HG03064 (cell line): ENCODE data around the gene IL10RB.
"Not testable (repeated sequence)": the region's sequence is repeated elsewhere in the genome, so short reads cannot be mapped to it uniquely, and the experiment has no call there.

ENCODE experiments used
- ATAC-seq: cut with Tn5 transposase; IDR thresholded peaks from one replicate; pipeline ENCODE4 v1.9.1; 2021; ENCODE audit warnings: low read depth; ENCODE audit not compliant: unreplicated experiment

The IL10RB gene

GRCh38 chr21:33266050-33266788, at the start of gene IL10RB:
TSS of gene IL10RB (plus strand) at chr21:33266367. CDS start at chr21:33266466, 99 bp downstream.
- no peak for ATAC-seq

- no peak for ATAC-seq
These were observed 49.0 kb upstream of the IL10RB start for GRCh38 chr21:33217138-33217520.

GRCh38 chr21:33219300-33219699, 46.9 kb upstream of the IL10RB start:
- ATAC-seq: no peak

- no peak for ATAC-seq
These were observed 46.2 kb upstream of the IL10RB start for GRCh38 chr21:33219954-33220353.

GRCh38 chr21:33225376-33225775, 40.8 kb upstream of the IL10RB start:
- ATAC-seq: not testable (repeated sequence)

- ATAC-seq: no peak
These were observed 37.7 kb upstream of the IL10RB start for GRCh38 chr21:33228455-33228854.

- ATAC-seq: no peak
These were observed 36.9 kb upstream of the IL10RB start for GRCh38 chr21:33229099-33229783.

- peak; percentile 60 for ATAC-seq
These were observed 36.2 kb upstream of the IL10RB start, which contains the start of gene IFNAR2 for GRCh38 chr21:33229784-33230544. TSS of gene IFNAR2 (plus strand) at chr21:33229938. CDS start at chr21:33241923, 11,985 bp downstream.

- ATAC-seq: peak; percentile 31
These were observed 35.4 kb upstream of the IL10RB start for GRCh38 chr21:33230545-33231324.

- ATAC-seq: no peak
These were observed 34.6 kb upstream of the IL10RB start for GRCh38 chr21:33231526-33231925.

GRCh38 chr21:33232291-33233034, 33.7 kb upstream of the IL10RB start:
- no peak for ATAC-seq

- ATAC-seq: no peak
These were observed 31.3 kb upstream of the IL10RB start for GRCh38 chr21:33234635-33235520.

- ATAC-seq: no peak
These were observed 30.0 kb upstream of the IL10RB start for GRCh38 chr21:33236013-33236686.

GRCh38 chr21:33236766-33237165, 29.4 kb upstream of the IL10RB start:
- no peak for ATAC-seq

GRCh38 chr21:33237486-33237885, 28.7 kb upstream of the IL10RB start:
- no peak for ATAC-seq

GRCh38 chr21:33238146-33238545, 28.0 kb upstream of the IL10RB start:
- peak; percentile 20 for ATAC-seq

GRCh38 chr21:33238565-33239255, 27.5 kb upstream of the IL10RB start:
- peak; percentile 66 for ATAC-seq
